Measurements from ENCODE around the gene PRRT4. TPM values are rescaled to one million over a fixed set of nuclear protein-coding genes. Genes with fewer than 3 reads are reported as not detected.

Gene PRRT4
- total RNA-seq, 1 donor from 2014 or later = not detected

- no peak for ATAC-seq
- no peak for DNase-seq (ENCODE audit: low spot score)
Observed at GRCh38 chr7:128378637-128379036, 17.1 kb upstream of the PRRT4 start.

- ATAC-seq = no peak
- DNase-seq (ENCODE audit: low spot score) = no peak
Observed at GRCh38 chr7:128376077-128376476, 14.6 kb upstream of the PRRT4 start.

DNA sequence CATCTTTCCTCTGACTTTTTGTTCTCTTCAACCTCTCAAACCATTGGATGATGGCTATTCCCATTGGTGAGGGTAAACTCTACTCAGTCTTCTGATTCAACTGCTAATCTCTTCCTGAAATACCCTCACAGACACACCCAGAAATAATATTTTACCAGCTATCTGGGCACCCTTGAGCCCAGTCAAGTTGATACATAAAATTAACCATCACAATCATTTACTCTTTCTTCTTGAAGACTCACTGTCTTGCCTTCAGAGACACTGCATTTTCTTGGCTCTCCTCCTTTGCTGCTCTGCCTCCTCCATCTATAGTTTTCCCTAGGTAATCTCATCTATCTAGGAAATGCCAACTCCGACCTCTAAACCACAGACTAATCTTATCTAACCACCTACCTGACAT, 12.6 kb upstream of the PRRT4 start:
- ATAC-seq (no peak), DNase-seq (ENCODE audit: low spot score) (no peak)

- ATAC-seq (no peak), DNase-seq (ENCODE audit: low spot score) (no peak)
Observed at GRCh38 chr7:128373606-128374005, 12.1 kb upstream of the PRRT4 start.

DNA sequence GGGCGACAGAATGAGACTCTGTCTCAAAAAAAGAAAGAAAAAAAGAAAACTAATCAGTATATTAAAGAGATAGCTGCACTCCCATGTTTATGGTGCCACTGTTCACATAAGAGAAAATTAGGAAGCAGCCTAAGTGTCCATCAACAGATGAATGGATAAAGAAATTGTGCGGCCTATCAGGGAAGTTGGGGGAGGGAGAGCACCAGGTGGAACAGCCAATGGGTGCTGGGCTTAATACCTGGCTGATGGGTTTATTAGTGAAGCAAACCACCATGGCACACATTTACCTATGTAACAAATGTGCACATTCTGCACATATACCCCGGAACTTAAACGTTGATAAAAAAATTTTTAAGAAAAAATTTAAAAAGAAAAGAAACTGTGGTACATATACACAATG, 9.0 kb upstream of the PRRT4 start:
- DNase-seq (ENCODE audit: low spot score) (no peak), ATAC-seq (no peak)

GRCh38 chr7:128366986-128367385, 5.5 kb upstream of the PRRT4 start:
- ATAC-seq = no peak
- DNase-seq (ENCODE audit: low spot score) = no peak

DNA sequence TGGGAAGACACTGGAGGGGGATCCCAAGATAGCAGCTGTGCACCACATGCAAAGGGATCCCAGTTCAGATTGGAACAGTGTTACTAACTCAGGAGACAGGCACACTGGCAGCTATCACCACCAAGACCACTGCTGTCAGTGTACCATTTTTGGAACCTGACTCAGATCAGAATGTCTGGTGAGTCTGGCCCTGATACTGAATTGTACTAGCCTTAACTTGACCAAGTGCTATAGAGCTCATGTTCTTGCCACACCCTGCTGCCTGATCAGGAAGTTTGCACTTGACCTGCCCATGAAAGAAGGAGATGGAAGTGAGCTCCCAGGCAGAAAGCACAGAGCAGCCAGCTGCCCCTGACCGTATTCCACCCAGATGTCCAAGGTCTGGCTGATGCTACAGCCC, 4.8 kb upstream of the PRRT4 start:
- ATAC-seq (no peak), DNase-seq (ENCODE audit: low spot score) (no peak)

GRCh38 chr7:128365432-128365831, 3.9 kb upstream of the PRRT4 start:
- DNase-seq (ENCODE audit: low spot score) (no peak), ATAC-seq (no peak)

DNA sequence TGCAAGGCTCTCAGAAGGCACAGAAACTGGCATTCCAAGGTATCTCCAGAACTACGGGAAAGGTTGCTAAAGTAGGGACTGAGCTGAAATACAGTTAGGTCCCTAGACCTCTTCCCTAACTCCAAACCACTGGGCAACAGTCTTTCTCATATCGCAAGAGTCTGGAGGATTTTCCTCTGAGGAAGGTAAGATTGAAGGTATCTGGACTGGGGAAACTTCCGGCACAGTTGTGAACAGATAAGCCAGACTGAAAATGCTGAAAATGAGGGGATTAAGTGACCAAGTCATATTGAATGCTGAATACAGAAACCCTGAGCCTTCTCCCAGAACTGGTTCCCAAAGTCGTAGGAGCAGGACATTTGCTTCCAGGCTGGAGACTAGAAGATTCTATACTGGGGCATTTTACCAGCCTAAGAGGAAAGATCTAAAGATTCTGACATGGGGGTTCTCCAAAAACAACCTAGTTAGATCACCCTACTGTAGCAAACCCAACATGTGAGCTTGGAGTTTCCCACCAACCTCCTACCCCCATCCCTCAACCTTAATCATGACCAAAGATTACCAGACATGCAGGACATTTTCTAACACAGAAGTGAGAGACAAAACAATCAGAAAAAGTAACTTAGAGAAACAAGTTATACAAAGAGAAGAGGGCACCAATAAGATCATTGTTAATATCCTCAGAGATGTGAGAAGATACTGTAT, 2.8 kb upstream of the PRRT4 start:
- ATAC-seq = no peak
- DNase-seq (ENCODE audit: low spot score) = no peak

- ATAC-seq (no peak), DNase-seq (ENCODE audit: low spot score) (no peak)
Observed at GRCh38 chr7:128363261-128363721, 1.8 kb upstream of the PRRT4 start.

GRCh38 chr7:128362670-128363069, 1.2 kb upstream of the PRRT4 start:
- DNase-seq (ENCODE audit: low spot score) = no peak
- no peak for ATAC-seq

DNA sequence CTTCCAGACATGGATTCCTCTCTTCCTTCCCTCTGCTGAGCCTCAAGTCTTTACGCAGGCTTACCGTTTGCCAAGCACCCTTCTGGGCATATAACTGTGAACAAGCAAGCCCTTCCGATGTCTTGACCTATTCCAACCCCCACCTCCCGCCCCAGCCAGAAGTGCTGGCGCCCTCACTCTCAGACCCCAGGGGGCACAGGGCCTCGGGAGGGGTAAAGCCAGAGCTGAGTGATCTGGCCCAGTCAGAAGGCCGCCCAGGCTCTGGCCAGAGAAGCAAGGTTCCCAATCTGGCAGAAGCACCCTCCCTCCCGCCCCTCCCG, 1.2 kb downstream of the PRRT4 start:
- no peak for ATAC-seq
- DNase-seq (ENCODE audit: low spot score) = no peak

DNA sequence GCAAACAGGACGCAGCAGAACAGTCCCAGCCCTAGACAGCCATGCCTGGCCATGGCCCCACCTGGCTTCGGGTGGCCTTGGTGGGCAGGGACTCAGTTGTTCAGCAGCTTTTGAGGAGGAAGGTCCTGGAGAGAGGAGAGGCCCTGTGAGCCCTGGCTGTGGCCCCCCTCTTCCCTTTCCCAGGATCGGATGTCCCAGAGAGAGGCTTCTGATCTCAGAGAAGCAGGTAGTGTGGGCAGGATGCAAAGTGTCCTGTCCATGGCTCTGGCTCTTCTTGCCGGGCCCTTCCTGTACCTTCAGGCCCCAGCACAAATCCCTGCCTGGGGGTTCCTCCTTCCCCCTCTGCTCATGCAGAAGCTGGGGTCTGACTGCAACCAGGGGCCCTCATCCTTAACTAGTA, 1.6 kb downstream of the PRRT4 start:
- no peak for ATAC-seq

DNA sequence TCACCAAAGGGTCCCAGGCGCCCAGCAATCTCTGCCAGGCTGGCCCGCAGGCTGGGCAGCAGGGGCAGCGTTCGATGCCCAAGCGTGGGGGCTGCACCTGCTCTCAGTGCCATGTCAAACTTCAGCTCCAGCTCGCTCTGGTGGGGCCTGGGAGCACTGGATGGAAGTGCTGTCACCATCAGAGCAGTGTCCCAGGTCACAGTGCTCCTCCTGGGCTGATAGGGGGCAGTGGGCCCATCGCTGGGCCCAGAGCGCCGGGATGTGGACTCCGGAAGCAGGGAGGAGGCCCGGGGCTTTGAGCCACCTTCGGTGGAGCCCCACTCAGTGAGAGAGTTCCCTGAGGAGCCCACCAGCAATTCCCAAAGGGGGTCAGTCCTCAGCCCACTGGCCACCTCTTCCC, 2.2 kb downstream of the PRRT4 start:
- no peak for ATAC-seq
- DNase-seq (ENCODE audit: low spot score) = no peak

More for the DNA sequence above, 1.6 kb downstream of the PRRT4 start:
- no peak for DNase-seq (ENCODE audit: low spot score)

DNA sequence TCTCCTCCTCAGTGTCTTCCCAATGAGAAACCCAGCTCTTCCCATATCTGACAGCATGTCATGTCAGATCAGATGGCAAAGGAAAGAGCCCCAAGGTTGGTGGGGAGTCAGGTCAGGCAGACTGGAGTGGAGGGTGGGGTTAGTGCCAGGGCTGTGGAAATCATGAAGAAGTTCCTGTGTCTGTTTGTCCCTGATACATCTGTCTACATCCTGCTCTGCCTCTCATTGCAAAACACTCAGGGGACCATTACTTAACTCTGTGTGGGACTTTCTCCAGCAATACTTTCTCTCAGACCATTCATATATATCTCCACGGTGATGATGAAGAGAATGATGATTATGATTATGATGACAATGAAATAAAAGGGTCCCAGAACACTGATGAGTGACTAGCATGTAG, 3.3 kb downstream of the PRRT4 start:
- no peak for DNase-seq (ENCODE audit: low spot score)
- ATAC-seq = no peak

- no peak for DNase-seq (ENCODE audit: low spot score)
- ATAC-seq = no peak
Observed at GRCh38 chr7:128357217-128357613, 4.3 kb downstream of the PRRT4 start.

- ATAC-seq = no peak
- no peak for DNase-seq (ENCODE audit: low spot score)
Observed at GRCh38 chr7:128356546-128357216, 4.8 kb downstream of the PRRT4 start.

DNA sequence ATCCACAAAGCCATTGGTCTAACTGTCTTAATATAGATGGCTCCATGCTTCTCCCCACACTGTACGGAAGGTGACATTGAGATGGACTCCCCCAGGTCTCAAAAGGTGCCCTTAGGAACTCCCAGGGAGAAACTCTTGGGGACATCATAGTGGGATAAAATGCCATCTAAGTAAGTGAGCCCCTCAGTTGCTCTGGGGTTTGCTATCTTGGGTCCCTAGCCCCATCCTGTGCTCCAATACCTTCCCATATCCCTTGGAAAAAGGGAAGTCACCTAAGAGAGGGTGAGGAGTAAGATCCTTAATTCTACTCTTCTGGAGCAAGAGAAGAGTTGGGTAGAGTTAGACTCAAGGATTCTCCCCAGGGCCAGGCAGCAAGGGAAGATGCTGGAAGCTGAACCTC, 7.9 kb downstream of the PRRT4 start:
- DNase-seq (ENCODE audit: low spot score) (no peak), ATAC-seq (no peak)

DNA sequence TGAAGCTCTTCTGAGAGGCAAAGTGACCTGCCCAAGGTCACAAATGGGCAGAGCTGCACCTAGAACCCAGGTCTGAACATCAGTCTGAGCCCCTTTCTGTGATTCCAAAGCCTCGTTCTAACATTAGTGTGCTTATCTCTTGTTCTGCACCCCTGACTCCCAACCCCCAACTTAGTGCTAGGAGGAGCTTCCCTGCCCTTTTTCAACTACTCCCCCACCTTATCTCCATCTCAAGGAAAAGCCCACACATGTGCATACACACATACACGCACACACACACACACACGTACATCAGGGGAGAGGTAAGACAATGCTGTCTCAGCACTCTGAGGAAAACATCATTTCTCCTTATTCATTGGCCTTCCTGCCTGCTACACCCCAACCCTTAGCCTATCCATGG, 8.3 kb downstream of the PRRT4 start:
- ATAC-seq = no peak
- DNase-seq (ENCODE audit: low spot score) = no peak

- DNase-seq (ENCODE audit: low spot score) (no peak), ATAC-seq (no peak)
Observed at GRCh38 chr7:128352636-128353035, 8.9 kb downstream of the PRRT4 start.

DNA sequence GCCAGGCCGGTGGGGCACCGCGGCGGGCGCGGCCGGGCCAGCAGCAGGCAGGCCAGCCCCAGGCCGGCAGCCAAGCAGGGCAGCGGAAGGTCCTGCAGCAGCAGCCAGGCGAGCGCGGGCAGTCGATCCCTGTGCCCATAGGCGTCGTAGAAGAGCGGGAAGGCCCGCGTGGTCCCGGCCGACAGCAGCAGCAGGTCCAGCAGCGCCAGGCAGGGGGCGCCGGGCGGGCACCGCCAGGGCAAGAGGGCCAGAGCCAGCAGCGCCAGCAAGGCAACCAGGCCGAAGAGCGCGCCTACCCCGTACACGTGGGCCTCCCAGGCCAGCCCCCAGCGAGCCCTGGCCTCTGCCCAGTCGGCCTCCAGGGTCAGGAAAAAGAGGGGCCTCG, 9.3 kb downstream of the PRRT4 start:
- DNase-seq (ENCODE audit: low spot score) = peak; percentile 65
- ATAC-seq = peak; percentile 87

- DNase-seq (ENCODE audit: low spot score) (no peak), ATAC-seq (peak; percentile 4)
Observed at GRCh38 chr7:128351296-128352152, 10.0 kb downstream of the PRRT4 start.

Data from left lobe of liver (tissue), 2 donors.